Esophagus (tissue), 2 donors: ENCODE results near the gene SLC25A29. TPM values are rescaled to one million over a fixed set of nuclear protein-coding genes. Genes with fewer than 3 reads are reported as not detected.

Source experiments
- H3K27ac ChIP-seq, 2 donors: one replicate each; pipeline ENCODE4 v1.5.1; 2013; ENCODE audit warnings: low read depth in 2 of 2, mild to moderate bottlenecking in 2 of 2, inconsistent platforms in 1 of 2, low read length in 1 of 2, moderate library complexity in 1 of 2
- H3K27me3 ChIP-seq, 2 donors: one replicate each; pipeline ENCODE4 v1.6.1; 2013; ENCODE audit warnings: low read length in 2 of 2, control low read depth in 1 of 2, mild to moderate bottlenecking in 1 of 2; ENCODE audit not compliant: insufficient read depth in 2 of 2, control insufficient read depth in 1 of 2
- H3K36me3 ChIP-seq, 2 donors: one replicate each; pipeline ENCODE4 v1.6.1; 2013; ENCODE audit warnings: low read length in 1 of 2; ENCODE audit not compliant: control insufficient read depth in 2 of 2, insufficient read depth in 2 of 2
- H3K4me1 ChIP-seq, 2 donors: one replicate each; pipeline ENCODE4 v1.6.1; 2013; ENCODE audit warnings: low read length in 1 of 2; ENCODE audit not compliant: control insufficient read depth in 2 of 2, insufficient read depth in 2 of 2
- H3K4me3 ChIP-seq, 2 donors: one replicate each; pipeline ENCODE4 v1.5.1; 2013; ENCODE audit warnings: low read length in 2 of 2, mild to moderate bottlenecking in 2 of 2, low read depth in 1 of 2, moderate library complexity in 1 of 2
- H3K9me3 ChIP-seq, 2 donors: one replicate each; pipeline ENCODE4 v1.6.1; 2013; ENCODE audit warnings: mild to moderate bottlenecking in 2 of 2, low read depth in 1 of 2, low read length in 1 of 2, moderate library complexity in 1 of 2; ENCODE audit not compliant: control insufficient read depth in 2 of 2, insufficient read depth in 1 of 2
- WGBS, 2 donors: extraction: QIAGEN DNeasy Blood & Tissue Kit; methylation state at CpG; one replicate each; pipeline ENCODE4 v1.1.7; 2013; 5-methylcytosine and 5-hydroxymethylcytosine counted together
- polyA plus RNA-seq, 2 donors: library from polyadenylated mRNA; stranded (reverse); fragments of 200-250 nt; gene quantifications; one replicate each; pipeline ENCODE4 v1.2.3, GENCODE V29; 2013
- donor health status: healthy with polysubstance abuse.
- donor health status: Bipolar disorder and iron deficiency.

Gene SLC25A29
- polyA plus RNA-seq, 2 donors = 27.9 to 67.7 TPM

GRCh38 chr14:100332797-100333196 is 26.6 kb upstream of the SLC25A29 start:
- peaks cover 0 to 16% of the 10 kb centered on the region in 2 donors for H3K36me3 ChIP-seq
- no peak overlapping the region for H3K27ac ChIP-seq
- H3K4me1 ChIP-seq = peaks cover 0 to 5% of the 10 kb centered on the region in 2 donors
- no peaks in the 10 kb centered on the region for H3K27me3 ChIP-seq
- 88 to 91% methylated on average over 8 of the region's 8 CpGs for WGBS, 2 donors
- no peaks in the 10 kb centered on the region for H3K9me3 ChIP-seq
- H3K4me3 ChIP-seq = no peak overlapping the region

- WGBS, 2 donors = 78 to 88% methylated on average over 11 of the region's 11 CpGs
These were observed 25.9 kb upstream of the SLC25A29 start for GRCh38 chr14:100332071-100332639.

DNA sequence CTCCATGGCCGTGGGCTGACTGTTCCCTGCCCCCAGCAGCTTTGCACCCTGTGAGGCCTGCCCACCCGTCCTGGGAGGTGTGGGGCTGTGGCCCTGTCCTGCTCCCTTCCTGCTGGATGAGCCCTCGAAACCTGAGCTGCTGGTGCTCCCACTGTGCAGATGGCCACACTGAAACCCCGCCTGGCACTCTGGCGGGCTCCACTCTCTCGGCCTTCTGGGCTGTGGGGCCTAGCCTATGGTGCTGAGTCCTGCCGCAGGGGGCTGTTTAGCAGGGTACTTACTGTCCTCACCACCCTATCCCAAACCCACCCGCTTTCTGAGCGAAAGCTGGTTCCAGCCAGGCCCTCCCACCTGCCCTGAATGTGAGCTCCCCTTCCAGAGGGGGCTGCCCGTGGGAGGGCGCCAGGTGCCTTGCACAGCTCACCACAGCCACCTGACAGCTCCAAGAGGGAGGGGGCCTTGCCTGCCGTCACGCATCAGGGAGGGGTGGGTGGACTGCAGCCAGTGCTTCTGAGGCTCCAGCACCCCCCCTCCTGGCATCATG is 24.2 kb upstream of the SLC25A29 start:
- peaks cover 0 to 10% of the 10 kb centered on the region in 2 donors for H3K36me3 ChIP-seq
- WGBS, 2 donors = 80 to 82% methylated on average over 13 of the region's 13 CpGs
- H3K27me3 ChIP-seq = no peaks in the 10 kb centered on the region
- no peak overlapping the region for H3K4me3 ChIP-seq
- H3K9me3 ChIP-seq = no peaks in the 10 kb centered on the region
- H3K4me1 ChIP-seq = peaks cover 5 to 8% of the 10 kb centered on the region in 2 donors
- no peak overlapping the region for H3K27ac ChIP-seq

More at GRCh38 chr14:100332071-100332639, 25.9 kb upstream of the SLC25A29 start:
- Histone ChIP-seq H3K4me3 (no peak overlapping the region), H3K36me3 (peaks cover 0 to 15% of the 10 kb centered on the region in 2 donors), H3K9me3 (no peaks in the 10 kb centered on the region), H3K27ac (no peak overlapping the region), H3K4me1 (peaks cover 0 to 5% of the 10 kb centered on the region in 2 donors), H3K27me3 (no peaks in the 10 kb centered on the region)

GRCh38 chr14:100330007-100330344 is 23.7 kb upstream of the SLC25A29 start:
- Histone ChIP-seq H3K4me1 (peaks cover 5 to 12% of the 10 kb centered on the region in 2 donors), H3K4me3 (no peak overlapping the region), H3K36me3 (peaks cover 0 to 8% of the 10 kb centered on the region in 2 donors), H3K9me3 (no peaks in the 10 kb centered on the region), H3K27ac (no peak overlapping the region), H3K27me3 (no peaks in the 10 kb centered on the region)
- WGBS, 2 donors = 83 to 93% methylated on average over 11 of the region's 11 CpGs

DNA sequence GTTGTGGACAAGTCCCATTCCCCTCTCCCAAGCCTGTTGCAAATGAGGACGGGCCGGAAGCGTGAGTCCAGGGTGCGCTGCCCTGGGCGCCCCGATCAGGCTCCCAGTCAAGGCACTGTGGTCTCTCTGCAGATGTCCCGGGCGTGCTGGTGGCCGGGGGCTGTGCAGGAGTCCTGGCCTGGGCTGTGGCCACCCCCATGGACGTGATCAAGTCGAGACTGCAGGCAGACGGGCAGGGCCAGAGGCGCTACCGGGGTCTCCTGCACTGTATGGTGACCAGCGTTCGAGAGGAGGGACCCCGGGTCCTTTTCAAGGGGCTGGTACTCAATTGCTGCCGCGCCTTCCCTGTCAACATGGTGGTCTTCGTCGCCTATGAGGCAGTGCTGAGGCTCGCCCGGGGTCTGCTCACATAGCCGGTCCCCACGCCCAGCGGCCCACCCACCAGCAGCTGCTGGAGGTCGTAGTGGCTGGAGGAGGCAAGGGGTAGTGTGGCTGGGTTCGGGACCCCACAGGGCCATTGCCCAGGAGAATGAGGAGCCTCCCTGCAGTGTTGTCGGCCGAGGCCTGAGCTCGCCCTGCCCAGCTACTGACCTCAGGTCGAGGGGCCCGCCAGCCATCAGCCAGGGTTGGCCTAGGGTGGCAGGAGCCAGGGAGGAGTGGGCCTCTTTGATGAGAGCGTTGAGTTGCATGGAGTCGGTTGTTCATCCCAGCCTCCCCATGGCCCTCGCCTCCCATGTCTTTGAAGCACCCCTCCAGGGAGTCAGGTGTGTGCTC is 23.2 kb upstream of the SLC25A29 start:
- Histone ChIP-seq H3K4me3 (no peak overlapping the region), H3K27me3 (no peaks in the 10 kb centered on the region), H3K36me3 (peaks cover 0 to 6% of the 10 kb centered on the region in 2 donors), H3K4me1 (peaks cover 7 to 16% of the 10 kb centered on the region in 2 donors), H3K9me3 (no peaks in the 10 kb centered on the region), H3K27ac (no peak overlapping the region)
- WGBS, 2 donors = 87 to 88% methylated on average over 36 of the region's 36 CpGs

DNA sequence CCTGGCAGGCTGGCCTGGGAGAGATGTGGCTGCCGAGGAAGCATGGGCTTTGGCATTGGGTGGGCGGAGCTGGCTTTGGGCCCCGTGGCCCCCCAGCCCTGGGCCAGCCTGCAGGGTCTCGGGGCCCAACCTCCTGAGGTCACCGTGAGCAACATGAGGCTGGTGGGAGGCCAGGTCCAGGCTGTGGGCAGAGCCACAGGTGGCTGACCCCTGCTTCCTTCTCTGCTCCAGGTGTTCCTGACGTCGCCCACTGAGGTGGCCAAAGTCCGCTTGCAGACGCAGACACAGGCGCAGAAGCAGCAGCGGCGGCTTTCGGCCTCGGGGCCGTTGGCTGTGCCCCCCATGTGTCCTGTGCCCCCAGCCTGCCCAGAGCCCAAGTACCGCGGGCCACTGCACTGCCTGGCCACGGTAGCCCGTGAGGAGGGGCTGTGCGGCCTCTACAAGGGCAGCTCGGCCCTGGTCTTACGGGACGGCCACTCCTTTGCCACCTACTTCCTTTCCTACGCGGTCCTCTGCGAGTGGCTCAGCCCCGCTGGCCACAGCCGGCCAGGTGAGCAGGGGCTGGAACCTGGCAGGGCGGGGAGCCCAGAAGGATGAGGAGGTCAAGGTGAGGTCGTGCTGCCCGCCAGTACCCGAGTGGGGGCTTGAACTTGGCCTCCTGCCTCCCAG is 22.4 kb upstream of the SLC25A29 start:
- H3K27me3 ChIP-seq = no peaks in the 10 kb centered on the region
- H3K4me3 ChIP-seq = no peak overlapping the region
- H3K36me3 ChIP-seq = peaks cover 0 to 5% of the 10 kb centered on the region in 2 donors
- 72 to 86% methylated on average over 28 to 32 of the region's 32 CpGs for WGBS, 2 donors
- H3K9me3 ChIP-seq = no peaks in the 10 kb centered on the region
- H3K4me1 ChIP-seq = peaks cover 8 to 16% of the 10 kb centered on the region in 2 donors
- no peak overlapping the region for H3K27ac ChIP-seq

- Histone ChIP-seq H3K36me3 (no peaks in the 10 kb centered on the region), H3K27ac (no peak overlapping the region), H3K27me3 (no peaks in the 10 kb centered on the region), H3K4me1 (peaks cover 5 to 16% of the 10 kb centered on the region in 2 donors), H3K9me3 (no peaks in the 10 kb centered on the region), H3K4me3 (no peak overlapping the region)
- 95% methylated on average over 24 of the region's 24 CpGs for whole genome bisulfite sequencing, 2 donors
These were observed 20.9 kb upstream of the SLC25A29 start for GRCh38 chr14:100327128-100327527.

DNA sequence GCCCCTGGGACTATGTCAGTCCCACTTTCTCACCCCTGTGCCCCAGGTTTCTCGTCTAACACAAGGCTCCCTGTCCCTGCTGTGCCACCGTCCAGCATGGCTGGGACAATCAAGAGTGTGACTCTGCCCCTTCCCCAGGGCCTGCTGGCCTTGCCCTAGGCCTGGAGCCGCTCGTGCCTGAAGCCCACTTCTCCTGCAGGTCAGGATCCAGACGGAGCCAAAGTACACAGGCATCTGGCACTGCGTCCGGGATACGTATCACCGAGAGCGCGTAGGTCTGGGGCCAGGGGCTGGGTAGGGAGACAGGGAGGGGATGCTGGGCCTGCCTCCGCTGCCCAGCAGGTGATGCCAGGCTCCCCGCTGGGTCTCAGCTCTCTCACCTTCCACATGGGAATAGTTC is 19.7 kb upstream of the SLC25A29 start:
- 64 to 67% methylated on average over 13 of the region's 13 CpGs for WGBS, 2 donors
- no peaks in the 10 kb centered on the region for H3K27me3 ChIP-seq
- H3K4me3 ChIP-seq = no peak overlapping the region
- no peak overlapping the region for H3K27ac ChIP-seq
- no peaks in the 10 kb centered on the region for H3K36me3 ChIP-seq
- H3K9me3 ChIP-seq = no peaks in the 10 kb centered on the region
- H3K4me1 ChIP-seq = peaks cover 4 to 19% of the 10 kb centered on the region in 2 donors

DNA sequence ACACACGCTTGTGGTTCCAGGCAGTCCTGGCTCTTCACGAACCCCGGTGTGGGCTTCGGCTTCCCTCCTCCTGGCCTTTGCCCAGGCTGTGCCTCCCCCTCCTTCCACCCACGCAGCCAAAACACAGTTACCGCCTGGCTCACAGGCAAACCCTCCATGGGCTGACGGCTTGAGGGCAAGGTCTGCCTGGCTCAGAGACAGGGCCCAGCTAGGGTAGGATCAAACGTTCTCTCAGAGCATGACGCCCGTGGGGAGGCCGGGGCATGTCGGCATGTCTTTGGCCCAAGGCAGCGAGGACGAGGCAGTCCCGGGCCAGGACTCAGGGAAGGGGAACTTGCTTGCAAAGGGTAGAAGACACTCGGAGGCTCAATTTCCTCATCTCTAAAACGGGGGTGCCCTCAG is 19.0 kb upstream of the SLC25A29 start:
- Histone ChIP-seq H3K4me3 (no peak overlapping the region), H3K4me1 (peaks cover 4 to 20% of the 10 kb centered on the region in 2 donors), H3K36me3 (no peaks in the 10 kb centered on the region), H3K9me3 (no peaks in the 10 kb centered on the region), H3K27me3 (no peaks in the 10 kb centered on the region), H3K27ac (no peak overlapping the region)
- WGBS, 2 donors = 41 to 46% methylated on average over 17 of the region's 17 CpGs
